ENCODE data around the gene TMEM39A. TPM values are rescaled to one million over a fixed set of nuclear protein-coding genes. Genes with fewer than 3 reads are reported as not detected.

Gene TMEM39A
- total and polyA plus RNA-seq, 2 donors (not counting 1 experiment from before 2014, with no cell fraction given): 8.5 to 39.9 TPM

DNA sequence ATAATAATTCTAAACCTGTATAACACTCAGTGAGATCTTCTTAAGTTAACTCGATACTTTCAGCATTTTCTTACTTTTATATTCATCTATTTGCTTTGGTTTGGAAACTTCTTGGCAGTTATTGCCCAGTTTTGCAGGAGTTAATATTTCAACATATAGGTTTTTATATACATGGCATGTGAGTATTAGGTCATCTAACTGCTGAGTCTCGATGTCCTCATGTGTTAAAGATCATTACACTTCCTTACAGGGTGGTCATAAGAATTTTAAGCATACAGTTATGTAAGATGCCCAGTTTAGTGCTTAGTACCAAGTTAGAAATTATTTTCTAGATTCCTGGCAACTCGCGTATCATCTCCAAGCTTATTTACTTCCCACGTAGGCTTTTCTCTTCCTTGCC is 62.9 kb downstream of the TMEM39A start:
- Histone ChIP-seq H3K27ac (ENCODE audit: low read length in 2 of 2) (no peak overlapping the region), H3K9ac (ENCODE audit: low read length) (no peak overlapping the region), H2AFZ (ENCODE audit: insufficient read depth, low read depth, low read length, poor library complexity, severe bottlenecking) (no peak overlapping the region), H3K36me3 (replicated peaks in 1 of 2; ENCODE audit: control extremely low read depth in 1 of 2, control insufficient read depth in 1 of 2, extremely low read depth in 1 of 2, insufficient read depth in 2 of 2, low read length in 1 of 2) (no peaks in the 10 kb centered on the region), H3K79me2 (ENCODE audit: control insufficient read depth, insufficient read depth, low read length) (no peaks in the 10 kb centered on the region), H3K4me2 (replicated peaks; ENCODE audit: low read depth, low read length, poor library complexity, severe bottlenecking) (no peak overlapping the region), H3K9me3 (ENCODE audit: control extremely low read depth in 1 of 3, control insufficient read depth in 2 of 3, insufficient read depth in 1 of 3, low read length in 2 of 3) (no peaks in the 10 kb centered on the region), H3K4me3 (ENCODE audit: control extremely low read depth in 1 of 5, extremely low read depth in 1 of 5, insufficient read depth in 1 of 5, low read depth in 2 of 5, low read length in 4 of 5) (no peak overlapping the region), H4K20me1 (ENCODE audit: control insufficient read depth, insufficient read depth, low read length, poor library complexity, severe bottlenecking) (no peaks in the 10 kb centered on the region), H3K4me1 (ENCODE audit: control insufficient read depth in 2 of 2, insufficient read depth in 2 of 2, low read length in 2 of 2) (peaks cover 0 to 11% of the 10 kb centered on the region in 2 donors), H3K27me3 (replicated peaks in 1 of 4; ENCODE audit: control extremely low read depth in 1 of 4, control insufficient read depth in 3 of 4, insufficient read depth in 4 of 4, low read length in 3 of 4) (no peaks in the 10 kb centered on the region)
- intact Hi-C loops (cut with micrococcal nuclease): no loop called here
- H3K9me3 Mint-ChIP-seq (ENCODE audit: insufficient read depth): no peaks in the 10 kb centered on the region
- DNase-seq: no peak
- peaks cover 9% of the 10 kb centered on the region for H3K4me1 Mint-ChIP-seq
- no peak overlapping the region for H3K27ac Mint-ChIP-seq
- H3K4me3 Mint-ChIP-seq: no peak overlapping the region
- POLR2A ChIA-PET: no interaction called here
- ATAC-seq (ENCODE audit: low read depth): no peak
- CTCF ChIA-PET: no interaction called here
- TF ChIP-seq EZH2 (IDR thresholded peaks at IDR 0.05; ENCODE audit: borderline replicate concordance, insufficient read depth, low read depth, low read length, poor library complexity, severe bottlenecking): no peak
- TF ChIP-seq, protein P1, sequence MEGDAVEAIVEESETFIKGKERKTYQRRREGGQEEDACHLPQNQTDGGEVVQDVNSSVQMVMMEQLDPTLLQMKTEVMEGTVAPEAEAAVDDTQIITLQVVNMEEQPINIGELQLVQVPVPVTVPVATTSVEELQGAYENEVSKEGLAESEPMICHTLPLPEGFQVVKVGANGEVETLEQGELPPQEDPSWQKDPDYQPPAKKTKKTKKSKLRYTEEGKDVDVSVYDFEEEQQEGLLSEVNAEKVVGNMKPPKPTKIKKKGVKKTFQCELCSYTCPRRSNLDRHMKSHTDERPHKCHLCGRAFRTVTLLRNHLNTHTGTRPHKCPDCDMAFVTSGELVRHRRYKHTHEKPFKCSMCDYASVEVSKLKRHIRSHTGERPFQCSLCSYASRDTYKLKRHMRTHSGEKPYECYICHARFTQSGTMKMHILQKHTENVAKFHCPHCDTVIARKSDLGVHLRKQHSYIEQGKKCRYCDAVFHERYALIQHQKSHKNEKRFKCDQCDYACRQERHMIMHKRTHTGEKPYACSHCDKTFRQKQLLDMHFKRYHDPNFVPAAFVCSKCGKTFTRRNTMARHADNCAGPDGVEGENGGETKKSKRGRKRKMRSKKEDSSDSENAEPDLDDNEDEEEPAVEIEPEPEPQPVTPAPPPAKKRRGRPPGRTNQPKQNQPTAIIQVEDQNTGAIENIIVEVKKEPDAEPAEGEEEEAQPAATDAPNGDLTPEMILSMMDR (IDR thresholded peaks at IDR 0.05): no peak
- WGBS (ENCODE audit: insufficient coverage): 100% methylated on average over 1 of the region's 5 CpGs
- H3K27me3 Mint-ChIP-seq: no peaks in the 10 kb centered on the region

DNA sequence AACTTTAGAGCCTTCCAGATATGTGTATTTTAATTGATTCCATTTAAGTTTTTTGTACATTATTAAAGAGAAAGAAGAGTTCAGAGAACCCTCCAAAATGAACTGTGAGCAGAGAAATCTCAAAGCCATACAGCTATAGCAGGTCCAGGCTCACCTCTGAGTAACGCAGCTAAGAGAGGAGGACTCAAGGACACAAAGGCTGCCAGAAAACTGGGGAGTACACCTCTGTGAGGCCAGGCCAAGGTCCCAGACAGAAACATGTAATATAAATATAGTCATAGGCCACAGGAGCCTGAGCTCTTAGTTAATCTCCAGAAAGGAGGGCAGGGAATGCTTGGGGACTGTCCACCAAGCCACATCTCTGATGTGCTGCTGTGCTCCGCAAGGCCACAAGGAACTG is 66.5 kb downstream of the TMEM39A start:
- Histone ChIP-seq H3K27me3 (replicated peaks in 1 of 4; ENCODE audit: control extremely low read depth in 1 of 4, control insufficient read depth in 3 of 4, insufficient read depth in 4 of 4, low read length in 3 of 4) (no peaks in the 10 kb centered on the region), H3K9ac (ENCODE audit: low read length) (no peak overlapping the region), H3K4me2 (replicated peaks; ENCODE audit: low read depth, low read length, poor library complexity, severe bottlenecking) (no peak overlapping the region), H3K4me3 (ENCODE audit: control extremely low read depth in 1 of 5, extremely low read depth in 1 of 5, insufficient read depth in 1 of 5, low read depth in 2 of 5, low read length in 4 of 5) (no peak overlapping the region), H3K9me3 (ENCODE audit: control extremely low read depth in 1 of 3, control insufficient read depth in 2 of 3, insufficient read depth in 1 of 3, low read length in 2 of 3) (no peaks in the 10 kb centered on the region), H3K27ac (ENCODE audit: low read length in 2 of 2) (no peak overlapping the region), H2AFZ (ENCODE audit: insufficient read depth, low read depth, low read length, poor library complexity, severe bottlenecking) (no peak overlapping the region), H3K36me3 (replicated peaks in 1 of 2; ENCODE audit: control extremely low read depth in 1 of 2, control insufficient read depth in 1 of 2, extremely low read depth in 1 of 2, insufficient read depth in 2 of 2, low read length in 1 of 2) (peaks cover 0 to 9% of the 10 kb centered on the region in 2 experiments), H3K79me2 (ENCODE audit: control insufficient read depth, insufficient read depth, low read length) (no peaks in the 10 kb centered on the region), H3K4me1 (ENCODE audit: control insufficient read depth in 2 of 2, insufficient read depth in 2 of 2, low read length in 2 of 2) (peaks cover 0 to 11% of the 10 kb centered on the region in 2 donors), H4K20me1 (ENCODE audit: control insufficient read depth, insufficient read depth, low read length, poor library complexity, severe bottlenecking) (no peaks in the 10 kb centered on the region)
- Mint-ChIP-seq H3K4me3 (no peak overlapping the region), H3K9me3 (ENCODE audit: insufficient read depth) (no peaks in the 10 kb centered on the region), H3K4me1 (peaks cover 9% of the 10 kb centered on the region), H3K27ac (no peak overlapping the region), H3K27me3 (no peaks in the 10 kb centered on the region)
- DNase-seq (no peak), ATAC-seq (ENCODE audit: low read depth) (no peak)
- ChIA-PET POLR2A (no interaction called here), CTCF (interaction anchor here (1.0 kb wide), 1 partner anchor 10 kb away, joined by 3 read pairs; no protein-coding TSS in a partner anchor)
- TF ChIP-seq, protein P1 (IDR thresholded peaks at IDR 0.05): no peak
- no peak for TF ChIP-seq EZH2 (IDR thresholded peaks at IDR 0.05; ENCODE audit: borderline replicate concordance, insufficient read depth, low read depth, low read length, poor library complexity, severe bottlenecking)
- intact Hi-C loops (cut with micrococcal nuclease): no loop called here
- WGBS (ENCODE audit: insufficient coverage): 100% methylated on average over 2 of the region's 2 CpGs
